Measurements from ENCODE around the gene NTF3. TPM values are rescaled to one million over a fixed set of nuclear protein-coding genes. Genes with fewer than 3 reads are reported as not detected.

The NTF3 gene
- total RNA-seq, 2 donors from 2014 or later = 0.97 to 1.2 TPM

GRCh38 chr12:5447320-5447719 is 15.4 kb downstream of the NTF3 start:
- ATAC-seq = no peak
- DNase-seq = no peak
- intact Hi-C loops (cut with DNase I) = no loop called here

- ATAC-seq = no peak
- no peak for DNase-seq
- intact Hi-C loops (cut with DNase I) = no loop called here
Measured at GRCh38 chr12:5451251-5451650, 19.3 kb downstream of the NTF3 start.

DNA sequence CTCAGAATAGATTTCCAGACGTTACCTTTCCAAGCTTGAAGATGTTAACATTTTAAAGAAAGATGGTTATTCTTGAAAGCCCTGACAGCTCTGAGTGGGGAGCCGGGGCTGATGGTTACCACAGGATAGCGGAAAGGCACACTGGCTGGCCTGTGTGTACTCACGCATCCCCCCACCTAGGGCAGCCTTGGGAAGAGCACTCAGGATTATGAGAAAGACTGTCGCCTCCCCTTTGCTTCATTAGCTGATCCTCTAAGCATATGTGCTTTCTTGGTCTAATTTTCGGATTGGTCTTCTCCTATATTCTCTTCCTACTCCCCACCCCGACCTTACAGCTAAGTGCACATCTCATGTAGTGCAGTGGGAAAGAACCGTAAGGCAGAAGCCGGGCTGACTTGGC is 20.7 kb downstream of the NTF3 start:
- ATAC-seq (no peak), DNase-seq (no peak)
- intact Hi-C loops (cut with DNase I) = no loop called here

DNA sequence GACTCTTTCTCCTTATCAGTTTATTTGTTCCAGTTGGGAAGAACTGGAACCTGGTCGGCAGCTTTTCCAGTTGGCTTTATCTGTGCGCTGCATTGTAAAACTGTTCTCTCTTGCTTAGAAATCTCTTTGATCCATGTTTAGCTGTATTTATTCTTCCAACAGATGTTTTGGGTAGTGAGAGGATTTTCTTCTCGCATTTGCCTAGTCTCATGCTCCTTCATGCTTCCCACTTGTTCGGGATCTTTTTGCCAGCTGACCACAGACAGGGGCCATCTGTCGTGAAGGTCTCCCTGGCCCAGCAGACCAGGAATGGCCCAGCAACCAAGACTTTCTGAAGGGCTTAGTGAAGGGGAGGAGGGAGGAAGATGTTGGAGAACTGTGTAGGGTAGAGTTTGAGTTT is 21.6 kb downstream of the NTF3 start:
- no peak for DNase-seq
- no peak for ATAC-seq
- intact Hi-C loops (cut with DNase I) = no loop called here

GRCh38 chr12:5455045-5455444 is 23.1 kb downstream of the NTF3 start:
- ATAC-seq = no peak
- intact Hi-C loops (cut with DNase I) = no loop called here

DNA sequence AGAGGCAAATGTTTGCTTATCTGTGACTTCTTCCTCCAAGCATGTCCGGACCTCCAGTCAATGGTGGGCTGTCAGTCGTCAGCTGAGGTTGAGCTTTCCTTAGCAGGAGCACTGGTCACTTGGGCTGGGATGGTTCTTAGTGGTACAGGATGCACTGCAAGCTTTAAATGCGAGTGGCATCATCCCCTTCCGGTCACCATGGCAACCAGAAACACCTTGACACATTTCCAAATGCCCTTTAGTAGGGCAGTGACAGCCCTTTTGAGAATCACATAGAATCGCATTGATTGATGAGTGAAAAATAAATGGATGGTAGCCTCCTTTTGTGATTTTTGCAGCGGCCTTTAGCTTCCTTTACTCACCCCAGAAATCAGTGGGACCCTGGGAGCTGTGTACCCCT is 24.1 kb downstream of the NTF3 start:
- no peak for DNase-seq
- intact Hi-C loops (cut with DNase I) = no loop called here
- no peak for ATAC-seq

More at GRCh38 chr12:5455045-5455444, 23.1 kb downstream of the NTF3 start:
- DNase-seq = no peak

- no peak for DNase-seq
- peak; percentile 18 to 57 for ATAC-seq
- intact Hi-C loops (cut with DNase I) = no loop called here
Measured at GRCh38 chr12:5456906-5457305, 25.0 kb downstream of the NTF3 start.

- intact Hi-C loops (cut with DNase I) = no loop called here
- DNase-seq = no peak
- no peak for ATAC-seq
Measured at GRCh38 chr12:5458229-5459050, 26.5 kb downstream of the NTF3 start.

DNA sequence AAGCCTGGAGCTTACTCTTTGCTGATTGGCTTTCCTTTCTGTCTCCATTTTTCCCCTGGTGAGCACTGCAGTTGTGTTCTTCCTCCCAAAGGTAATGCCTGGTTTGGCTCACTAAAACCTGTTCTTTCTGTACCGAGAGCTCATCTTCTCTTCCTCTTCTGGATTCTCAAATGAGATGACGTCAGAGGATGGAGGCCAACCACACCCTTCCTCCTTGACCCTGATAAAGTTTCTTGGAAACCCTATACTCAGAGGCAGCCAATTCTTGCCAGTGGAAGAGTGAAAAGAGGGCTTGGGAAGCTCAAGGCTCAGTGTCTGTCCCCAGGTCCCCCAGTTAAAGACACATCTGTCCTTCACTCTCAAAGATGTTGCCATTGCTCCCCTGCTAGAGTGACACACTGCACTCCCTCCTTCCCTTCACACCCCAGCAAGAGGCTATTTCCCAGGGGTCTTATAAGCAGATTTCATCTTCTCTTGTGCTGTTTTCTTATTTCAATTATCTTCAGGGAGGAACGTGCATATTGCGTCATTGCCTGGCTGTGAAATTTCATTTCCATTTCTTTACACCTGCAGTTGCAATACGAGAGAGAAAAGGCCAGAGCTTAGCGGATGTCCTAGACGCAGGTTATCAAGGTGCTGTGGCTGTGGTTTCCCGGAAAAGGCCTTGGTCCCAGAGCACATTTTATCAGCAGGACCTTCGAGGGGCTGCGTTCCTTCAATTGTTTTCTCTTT is 27.3 kb downstream of the NTF3 start:
- intact Hi-C loops (cut with DNase I) = no loop called here
- ATAC-seq (no peak), DNase-seq (no peak)

GRCh38 chr12:5460817-5461216 is 28.9 kb downstream of the NTF3 start:
- no peak for DNase-seq
- no peak for ATAC-seq
- intact Hi-C loops (cut with DNase I) = no loop called here

GRCh38 chr12:5461966-5462365 is 30.1 kb downstream of the NTF3 start:
- DNase-seq = no peak
- intact Hi-C loops (cut with DNase I) = no loop called here
- ATAC-seq = no peak

DNA sequence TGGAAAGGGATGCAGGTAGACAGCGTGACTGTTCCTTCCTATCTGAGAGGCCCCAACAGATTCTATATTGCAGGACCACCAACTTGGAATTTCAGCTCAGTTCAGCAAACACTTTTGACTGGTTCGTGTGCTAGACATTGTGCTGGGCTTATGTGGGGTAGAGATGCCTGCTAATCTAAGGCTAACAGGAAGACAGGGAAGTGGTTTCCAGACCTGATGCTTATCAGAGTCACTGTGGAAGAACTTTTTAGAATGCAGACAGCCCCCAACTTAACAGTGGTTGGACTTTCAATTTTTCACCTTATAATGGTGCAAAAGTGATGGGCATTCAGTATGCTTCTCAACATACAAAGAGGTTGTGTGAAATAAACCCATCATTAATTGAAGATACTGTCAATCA is 32.2 kb downstream of the NTF3 start:
- intact Hi-C loops (cut with DNase I) = no loop called here
- no peak for ATAC-seq
- no peak for DNase-seq

DNA sequence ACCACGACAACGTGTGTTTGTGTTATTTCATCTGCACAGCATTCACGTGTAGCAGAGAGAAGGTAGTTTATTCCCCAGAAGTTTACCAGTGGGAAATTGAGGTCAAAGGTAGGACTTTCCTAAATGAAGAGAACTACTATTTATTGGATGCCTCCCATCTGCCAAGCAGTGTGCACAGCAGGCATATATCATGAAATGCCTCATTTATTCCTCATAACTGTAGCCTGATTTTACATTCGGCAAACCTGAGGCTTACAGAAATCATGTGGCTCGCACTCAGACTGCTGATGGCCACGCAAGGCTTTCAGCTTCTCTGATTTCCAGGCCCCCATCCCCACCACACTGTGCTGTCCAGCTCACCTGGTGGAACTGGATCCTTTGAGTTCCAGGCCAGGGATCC is 33.5 kb downstream of the NTF3 start:
- ATAC-seq = no peak
- no peak for DNase-seq
- intact Hi-C loops (cut with DNase I) = no loop called here

DNA sequence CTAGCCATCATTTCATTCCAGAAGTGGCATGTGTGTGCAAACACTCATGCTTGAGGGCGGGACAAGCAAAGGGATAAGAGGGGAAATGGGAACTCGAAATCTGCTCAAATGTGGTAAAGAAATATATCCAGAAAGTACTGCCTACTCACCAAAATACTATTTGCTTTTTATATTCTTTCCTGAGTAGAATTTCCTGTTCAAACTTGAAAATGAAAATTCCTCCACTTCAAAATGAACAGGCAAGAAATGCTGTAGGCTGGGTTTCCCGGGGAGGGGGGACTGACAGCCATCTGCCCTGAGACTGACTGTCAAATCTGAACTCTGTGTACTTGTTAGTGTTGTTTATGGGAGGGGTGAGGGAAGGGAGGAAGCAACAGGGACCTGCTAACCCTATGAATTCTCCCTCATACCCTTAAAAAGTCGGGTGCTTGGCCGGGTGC is 34.6 kb downstream of the NTF3 start:
- no peak for DNase-seq
- ATAC-seq = no peak
- intact Hi-C loops (cut with DNase I) = no loop called here

- no peak for ATAC-seq
- DNase-seq = no peak
- intact Hi-C loops (cut with DNase I) = no loop called here
Measured at GRCh38 chr12:5467931-5468330, 36.0 kb downstream of the NTF3 start.

DNA sequence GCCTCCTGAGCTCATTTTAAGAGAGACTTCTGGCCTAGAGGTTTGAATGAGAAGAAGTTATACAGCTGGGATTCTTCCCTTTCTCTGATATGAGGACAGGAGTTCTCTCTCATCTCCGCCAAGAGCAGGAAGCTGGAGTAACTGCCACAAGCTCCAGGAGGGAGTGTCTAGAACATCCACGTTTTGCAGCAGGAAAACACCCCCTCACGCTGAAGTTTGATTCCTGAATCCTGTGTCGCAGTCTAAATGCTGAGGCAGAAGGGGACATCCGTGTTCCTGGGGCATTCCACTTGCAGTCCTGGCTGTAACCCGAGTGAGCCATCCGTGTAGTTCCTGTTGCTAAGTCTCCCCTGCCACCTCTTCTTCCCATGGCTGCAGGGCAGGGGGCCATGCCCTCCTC is 38.3 kb downstream of the NTF3 start:
- intact Hi-C loops (cut with DNase I) = no loop called here
- DNase-seq (no peak), ATAC-seq (no peak)

- intact Hi-C loops (cut with DNase I) = no loop called here
- ATAC-seq (no peak), DNase-seq (no peak)
Measured at GRCh38 chr12:5470703-5471102, 38.8 kb downstream of the NTF3 start.

- DNase-seq (peak; percentile 40), ATAC-seq (peak in 1 of 2 donors; percentile 16)
- intact Hi-C loops (cut with DNase I) = no loop called here
Measured at GRCh38 chr12:5473076-5473782, 41.3 kb downstream of the NTF3 start.

GRCh38 chr12:5473783-5474116 is 41.8 kb downstream of the NTF3 start:
- no peak for ATAC-seq
- intact Hi-C loops (cut with DNase I) = no loop called here
- DNase-seq = no peak

- intact Hi-C loops (cut with DNase I) = no loop called here
- DNase-seq = no peak
Measured at GRCh38 chr12:5476356-5476755, 44.4 kb downstream of the NTF3 start.

More at GRCh38 chr12:5476356-5476755, 44.4 kb downstream of the NTF3 start:
- ATAC-seq = no peak
